Fibroblast of skin of left biceps (primary cell): ENCODE measurements around the gene SEPTIN8.

ENCODE experiments used
- DNase-seq, 2 experiments: peaks; one replicate each; pipeline ENCODE4 v3.0.0-alpha.2; 2013; ENCODE audit warnings: low read depth in 2 of 2

The SEPTIN8 gene, protein sequence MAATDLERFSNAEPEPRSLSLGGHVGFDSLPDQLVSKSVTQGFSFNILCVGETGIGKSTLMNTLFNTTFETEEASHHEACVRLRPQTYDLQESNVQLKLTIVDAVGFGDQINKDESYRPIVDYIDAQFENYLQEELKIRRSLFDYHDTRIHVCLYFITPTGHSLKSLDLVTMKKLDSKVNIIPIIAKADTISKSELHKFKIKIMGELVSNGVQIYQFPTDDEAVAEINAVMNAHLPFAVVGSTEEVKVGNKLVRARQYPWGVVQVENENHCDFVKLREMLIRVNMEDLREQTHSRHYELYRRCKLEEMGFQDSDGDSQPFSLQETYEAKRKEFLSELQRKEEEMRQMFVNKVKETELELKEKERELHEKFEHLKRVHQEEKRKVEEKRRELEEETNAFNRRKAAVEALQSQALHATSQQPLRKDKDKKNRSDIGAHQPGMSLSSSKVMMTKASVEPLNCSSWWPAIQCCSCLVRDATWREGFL

DNA sequence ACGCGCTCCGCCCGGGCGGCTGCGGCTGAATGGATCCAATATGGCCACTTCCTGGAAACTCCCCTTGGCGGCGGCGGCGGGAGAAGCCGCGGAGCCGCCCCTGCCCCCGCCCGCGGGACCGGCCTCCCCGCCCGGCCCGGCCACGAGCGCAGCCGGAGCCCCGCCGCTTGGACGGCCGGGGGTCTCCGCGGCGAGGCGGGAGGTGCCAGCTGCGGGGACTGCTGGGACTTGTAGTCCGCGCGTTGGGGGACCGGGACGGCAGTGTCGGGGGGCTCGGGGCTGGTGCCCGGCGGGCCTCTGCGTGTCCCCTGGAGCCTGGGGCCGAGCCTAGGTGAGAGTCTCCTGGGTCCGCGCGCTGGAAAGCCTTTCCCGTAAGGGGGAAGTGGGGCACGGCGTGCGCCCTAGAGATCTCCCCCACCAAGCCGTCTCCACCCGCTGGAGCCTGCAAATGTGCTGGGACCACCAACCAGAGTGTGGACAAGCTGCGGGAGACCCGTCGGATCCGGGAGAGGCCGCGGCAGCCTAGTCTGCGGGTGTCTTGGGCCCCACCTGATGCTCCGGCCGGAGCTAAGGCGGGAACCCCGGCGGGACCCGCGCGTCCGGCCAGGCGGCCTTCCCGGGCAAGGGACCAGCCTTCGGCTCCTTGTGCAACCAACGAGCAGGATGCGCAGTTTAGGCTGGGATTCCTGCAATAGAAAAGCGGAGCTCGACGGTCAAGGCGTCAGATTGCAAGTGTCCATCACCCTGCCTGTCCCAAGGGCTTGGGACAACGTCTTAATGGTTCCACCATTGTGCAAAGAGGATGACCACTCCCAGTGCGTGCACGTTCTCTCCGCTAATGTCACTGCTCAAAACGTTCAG, at the start of gene SEPTIN8:
Gene SEPTIN8 (minus strand): TSS at position 31 of the 861 bp plus-strand sequence. CDS start 102 bp downstream, outside the sequence.
- no peak for DNase-seq

GRCh38 chr5:132826424-132827082, 49.5 kb upstream of the SEPTIN8 start:
- no peak for DNase-seq

DNA sequence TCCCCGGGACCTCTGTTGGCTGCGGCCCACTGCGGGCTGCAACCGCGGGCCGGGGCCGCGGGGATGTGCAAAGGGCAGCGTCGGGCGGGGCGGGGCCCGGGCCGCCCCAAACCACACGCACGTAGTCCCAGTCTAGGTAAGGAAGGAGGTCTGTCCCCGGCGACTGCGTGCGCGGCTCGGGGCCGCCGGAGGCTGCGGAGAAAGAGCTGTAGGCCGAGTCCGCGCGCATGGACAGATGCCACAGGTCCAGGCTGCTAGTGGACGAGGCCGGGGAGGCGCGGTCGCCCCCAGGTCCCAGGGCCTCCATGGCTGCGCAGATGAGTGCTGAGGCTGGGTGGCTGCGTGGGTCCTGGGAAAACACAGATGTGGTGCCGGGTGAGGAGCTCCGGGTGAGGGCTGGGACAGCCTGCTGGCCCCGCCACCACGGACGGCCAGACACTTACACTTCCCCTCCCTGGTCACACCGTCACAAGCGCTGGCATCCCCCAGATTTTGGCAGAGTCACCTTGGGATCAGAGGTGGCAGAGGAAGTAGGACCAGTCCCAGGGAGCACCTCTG, 48.9 kb upstream of the SEPTIN8 start:
- DNase-seq, result no peak

DNA sequence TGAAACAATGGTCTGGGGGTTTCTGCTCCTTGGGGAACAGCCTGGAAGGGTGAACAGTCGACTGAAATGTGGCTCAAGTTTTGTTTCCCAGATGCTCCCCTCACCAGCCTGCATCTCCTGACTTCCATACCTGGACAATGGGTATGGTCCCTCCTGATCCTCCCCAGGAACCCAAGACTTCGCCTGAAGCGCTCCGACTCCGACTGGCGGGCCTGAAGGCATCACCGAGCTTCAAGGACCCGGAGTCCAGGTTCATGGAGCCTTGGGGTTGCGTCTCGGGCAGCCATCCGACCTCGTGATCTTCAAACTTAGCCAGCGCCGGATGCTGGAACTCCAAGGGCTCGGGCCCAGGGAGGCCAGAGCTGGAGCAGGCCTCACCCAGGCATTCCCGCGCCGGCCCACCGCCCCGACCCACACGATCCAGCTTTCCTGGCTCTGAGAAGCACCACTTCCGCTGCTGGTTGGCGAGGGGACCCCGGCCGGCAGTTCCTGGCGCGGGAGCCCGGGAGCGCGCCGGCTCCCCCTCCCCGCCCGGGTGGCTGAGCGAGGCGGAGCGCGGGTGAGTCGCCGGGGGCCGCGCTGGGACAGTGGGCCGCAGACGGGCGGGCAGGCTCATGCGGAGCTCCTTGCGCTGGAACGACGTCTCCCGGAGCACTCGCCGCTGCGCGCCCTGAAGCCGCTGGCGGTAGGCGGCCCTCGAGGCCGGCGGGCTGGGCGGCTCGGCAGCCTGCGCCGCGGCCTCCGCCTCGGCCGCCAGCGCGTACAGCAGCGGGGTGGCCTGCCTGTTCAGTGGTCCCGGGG, 48.2 kb upstream of the SEPTIN8 start:
- DNase-seq, result no peak

- no peak for DNase-seq
These were observed 47.4 kb upstream of the SEPTIN8 start for GRCh38 chr5:132824426-132824825.

DNA sequence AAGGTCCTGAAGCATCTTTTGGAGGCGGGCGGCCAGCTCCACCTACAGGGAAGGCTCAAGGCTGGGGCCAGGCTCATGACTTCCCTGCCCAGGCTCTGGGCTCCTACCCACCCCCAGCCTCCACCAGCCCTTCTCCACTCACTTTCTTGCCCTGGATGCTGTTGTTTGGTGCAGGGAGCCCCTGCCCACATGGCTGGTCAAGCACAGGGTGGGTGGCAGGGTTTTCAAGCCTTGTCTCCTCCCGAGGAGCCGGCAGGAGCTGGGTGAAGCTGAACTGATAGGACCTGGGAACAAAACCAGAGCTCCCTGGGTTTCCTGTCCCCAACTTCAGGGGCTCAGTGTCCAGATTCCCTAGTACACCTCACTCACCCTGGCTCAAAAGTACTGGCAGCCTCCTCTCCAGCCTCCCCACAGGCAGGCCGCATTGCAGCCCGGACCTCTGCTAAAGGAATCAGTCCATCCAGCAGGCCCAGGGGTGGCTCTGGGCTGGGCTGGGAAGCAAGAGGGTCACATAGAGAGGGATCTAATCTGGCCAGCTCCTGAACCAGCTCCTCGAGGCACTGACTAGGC, 46.5 kb upstream of the SEPTIN8 start:
- no peak for DNase-seq

GRCh38 chr5:132822650-132823480, 45.8 kb upstream of the SEPTIN8 start:
- no peak for DNase-seq

- DNase-seq, result no peak
These were observed 44.8 kb upstream of the SEPTIN8 start for GRCh38 chr5:132821791-132822190.

DNA sequence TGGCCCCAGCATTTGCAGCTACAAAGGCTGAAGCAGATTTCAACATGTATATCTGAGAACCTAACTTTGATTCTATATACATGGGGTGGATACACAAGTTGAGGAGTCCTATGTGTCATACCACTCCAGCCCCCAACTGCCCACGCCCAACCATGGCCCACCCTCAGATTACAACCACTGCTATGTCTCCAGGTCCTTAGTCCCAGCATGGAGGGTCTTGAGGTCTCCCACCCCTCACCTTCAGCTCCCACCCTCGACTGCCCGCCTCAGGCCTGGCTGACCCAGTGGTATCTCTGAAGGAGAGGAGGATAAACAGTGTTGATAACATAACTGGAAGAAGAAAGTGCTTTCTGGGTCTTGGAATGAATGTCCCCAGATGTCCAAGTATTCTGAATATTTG, 44.3 kb upstream of the SEPTIN8 start:
- DNase-seq, result no peak

GRCh38 chr5:132820162-132820754, 43.2 kb upstream of the SEPTIN8 start:
- peak; percentile 55 to 57 for DNase-seq

GRCh38 chr5:132819468-132819867, 42.4 kb upstream of the SEPTIN8 start:
- no peak for DNase-seq

DNA sequence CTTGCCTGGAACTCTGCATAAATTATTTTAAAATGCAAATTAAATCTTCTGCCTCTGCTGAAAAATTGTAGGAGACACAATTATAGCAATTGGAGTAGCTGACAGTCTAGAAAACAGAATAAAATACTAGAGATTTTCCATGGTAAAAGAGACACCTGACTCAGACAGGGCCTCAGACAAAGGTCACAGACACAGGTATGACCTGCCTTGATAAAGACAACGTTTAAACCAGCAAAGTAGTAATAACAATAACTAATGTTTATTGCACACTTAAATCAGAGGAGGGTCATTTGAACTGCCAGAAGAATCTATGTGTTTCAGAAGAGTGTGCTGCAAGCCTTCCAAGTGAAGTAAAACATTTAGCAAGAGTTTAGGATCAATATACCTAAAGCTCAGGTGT, 40.0 kb upstream of the SEPTIN8 start:
- no peak for DNase-seq

DNA sequence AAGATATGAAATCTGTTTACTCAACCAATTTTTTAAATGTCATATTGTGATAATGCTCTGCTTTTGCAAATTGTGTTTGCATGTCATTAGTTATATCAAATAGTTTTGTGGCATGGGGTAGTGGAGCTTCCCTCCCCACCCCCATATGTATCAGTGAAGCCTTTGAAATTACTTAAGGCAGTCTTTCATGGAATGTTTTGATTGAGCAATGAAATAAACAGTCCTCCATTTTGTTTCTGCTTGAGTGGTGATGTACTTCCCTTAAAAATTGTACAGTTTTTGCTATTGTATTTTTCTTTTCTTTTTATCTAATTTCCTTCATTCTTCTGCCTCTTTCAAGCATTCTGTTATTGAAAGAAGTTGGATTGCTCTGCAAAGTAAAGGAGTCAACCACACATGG, 39.5 kb upstream of the SEPTIN8 start:
- DNase-seq, result no peak

DNA sequence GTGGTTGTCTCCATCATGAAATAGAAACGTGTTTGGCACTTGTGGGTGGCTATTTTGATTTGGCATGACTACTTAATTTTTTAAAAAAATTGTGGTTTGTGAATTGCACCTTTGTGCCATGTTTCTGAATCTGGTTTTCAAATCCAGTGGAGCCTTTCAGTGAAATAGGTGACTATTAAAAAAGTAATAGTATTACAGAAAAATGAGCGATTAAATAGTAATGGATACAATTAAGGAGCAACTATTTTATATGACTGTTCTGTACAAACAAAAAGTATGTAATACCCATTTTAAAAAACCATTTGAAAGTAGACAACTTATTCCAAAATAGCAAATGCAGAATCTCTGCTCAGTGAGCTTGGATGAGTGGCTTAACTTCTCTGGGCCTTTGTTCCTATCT, 39.0 kb upstream of the SEPTIN8 start:
- no peak for DNase-seq

DNA sequence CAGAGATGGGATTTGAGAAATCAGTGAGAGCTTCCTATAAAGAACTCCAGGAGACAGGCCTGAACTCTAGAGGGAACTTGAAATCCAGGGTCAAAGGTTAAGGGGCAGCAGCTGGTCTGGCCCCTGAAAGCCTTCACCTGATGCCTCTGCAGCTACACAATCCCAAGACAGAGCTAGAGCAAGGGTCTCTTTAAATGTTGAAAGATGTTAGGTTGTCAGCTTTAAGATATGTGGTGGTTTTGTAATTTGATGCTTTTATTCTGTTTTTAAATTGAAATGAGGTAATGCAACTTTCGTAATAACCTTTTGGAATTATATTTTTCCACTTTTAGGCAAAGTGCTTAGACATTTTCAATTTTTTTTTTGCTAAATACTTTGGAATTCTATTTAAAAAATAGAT, 38.4 kb upstream of the SEPTIN8 start:
- DNase-seq, result no peak

- DNase-seq, result no peak
These were observed 37.7 kb upstream of the SEPTIN8 start for GRCh38 chr5:132814503-132815294.

- no peak for DNase-seq
These were observed 36.8 kb upstream of the SEPTIN8 start for GRCh38 chr5:132813599-132814502.
